SK-N-SH (cell line): ENCODE measurements around the gene CDH4. TPM values are rescaled to one million over a fixed set of nuclear protein-coding genes. Genes with fewer than 3 reads are reported as not detected.

ENCODE experiments used
- CTCF ChIA-PET: fragments of 300-600, 350-600 bp; formaldehyde crosslinking; extraction: SDS; loops from one replicate; lab custom pipeline; 2021; lab: Yijun Ruan, JAX
- POLR2A ChIA-PET: fragments of 350-600 bp; sonication (Branson Sonifier 250); formaldehyde crosslinking; extraction: SDS; loops from one replicate; lab custom pipeline; 2020; ENCODE audit warnings: antibody characterized with exemption, inconsistent platforms; lab: Yijun Ruan, JAX
- DNase-seq: peaks from one replicate; pipeline ENCODE4 v3.0.0; 2012
- H2AFZ ChIP-seq: fragments of 200-600 bp; sonication (generic); 2 replicates; pipeline ENCODE4 v1.8.1; 2016; ENCODE audit warnings: antibody characterized with exemption, mild to moderate bottlenecking, low read depth
- H3F3A ChIP-seq: fragments of 200-600 bp; sonication (generic); replicated peaks from 2 replicates; pipeline ENCODE3; 2016; ENCODE audit warnings: antibody characterized with exemption, mild to moderate bottlenecking; ENCODE audit not compliant: insufficient read depth
- H3K27ac ChIP-seq, 2 experiments: fragments of 200-500 bp in 1 of 2; fragments of 200-600 bp in 1 of 2; sonication (Bioruptor generic) in 1 of 2; sonication (generic), shearing (Covaris generic) in 1 of 2; 2 replicates each; pipeline versions ENCODE4 v1.5.1 to v1.6.1; 2014 to 2016; ENCODE audit warnings: low read depth in 2 of 2, inconsistent platforms in 1 of 2, low read length in 1 of 2, mild to moderate bottlenecking in 1 of 2, mixed read lengths in 1 of 2
- H3K27me3 ChIP-seq: fragments of 200-600 bp; sonication (generic), shearing (Covaris generic); 2 replicates; pipeline ENCODE4 v1.6.1; 2016; ENCODE audit warnings: mixed run types; ENCODE audit not compliant: insufficient read depth
- H3K36me3 ChIP-seq, 2 experiments: fragments of 200-500 bp in 1 of 2; fragments of 200-600 bp in 1 of 2; sonication (Bioruptor generic) in 1 of 2; sonication (generic) in 1 of 2; replicated peaks in 1 of 2; 2 replicates each; pipeline versions ENCODE3 to v1.5.1; 2014 to 2016; ENCODE audit warnings: low read length in 1 of 2, mild to moderate bottlenecking in 1 of 2; ENCODE audit not compliant: insufficient read depth in 2 of 2, control insufficient read depth in 1 of 2
- H3K4me1 ChIP-seq, 2 experiments: fragments of 200-500 bp in 1 of 2; fragments of 200-600 bp in 1 of 2; sonication (Bioruptor generic) in 1 of 2; sonication (generic), shearing (Covaris generic) in 1 of 2; 2 replicates each; pipeline versions ENCODE4 v1.5.1 to v1.6.1; 2014 to 2016; ENCODE audit warnings: low read depth in 1 of 2, low read length in 1 of 2, mixed run types in 1 of 2; ENCODE audit not compliant: insufficient read depth in 2 of 2, control insufficient read depth in 1 of 2
- H3K4me2 ChIP-seq: fragments of 200-600 bp; sonication (generic), shearing (Covaris generic); 2 replicates; pipeline ENCODE4 v1.6.1; 2017; ENCODE audit warnings: mixed run types
- H3K4me3 ChIP-seq, 2 experiments: fragments of 200-500 bp in 1 of 2; fragments of 200-600 bp in 1 of 2; sonication (Bioruptor generic) in 1 of 2; sonication (generic), shearing (Covaris generic) in 1 of 2; 2 replicates each; pipeline versions ENCODE4 v1.5.1 to v1.8.1; 2014 to 2016; ENCODE audit warnings: low read depth in 2 of 2, inconsistent platforms in 1 of 2, low read length in 1 of 2, mild to moderate bottlenecking in 1 of 2, mixed read lengths in 1 of 2, moderate library complexity in 1 of 2
- H3K79me2 ChIP-seq: fragments of 200-600 bp; sonication (generic); 2 replicates; pipeline ENCODE4 v1.8.1; 2017; ENCODE audit warnings: mild to moderate bottlenecking; ENCODE audit not compliant: insufficient read depth
- H3K9ac ChIP-seq: fragments of 200-600 bp; sonication (generic); 2 replicates; pipeline ENCODE4 v1.6.1; 2017; ENCODE audit warnings: mixed run types
- H3K9me2 ChIP-seq: fragments of 200-600 bp; sonication (generic); 2 replicates; pipeline ENCODE4 v1.6.1; 2017; ENCODE audit warnings: mixed run types
- H3K9me3 ChIP-seq: fragments of 200-600 bp; sonication (generic); 2 replicates; pipeline ENCODE4 v1.6.1; 2017; ENCODE audit warnings: mixed run types, mild to moderate bottlenecking, moderate library complexity
- H4K20me1 ChIP-seq: fragments of 200-600 bp; sonication (generic); 2 replicates; pipeline ENCODE4 v1.6.1; 2017; ENCODE audit warnings: mild to moderate bottlenecking, mixed run types; ENCODE audit not compliant: insufficient read depth
- CHD2 ChIP-seq: fragments of 150-350 bp; IDR thresholded peaks from 2 replicates; pipeline ENCODE4 v1.6.1; 2018; ENCODE audit warnings: low read length; ENCODE audit not compliant: partially characterized antibody
- ELF1 ChIP-seq: IDR thresholded peaks from 2 replicates; pipeline ENCODE4 v1.4.0; 2012
- FOSL2 ChIP-seq: IDR thresholded peaks from 2 replicates; pipeline ENCODE4 v1.4.0; 2012; ENCODE audit warnings: low read depth, mild to moderate bottlenecking, moderate library complexity, borderline replicate concordance
- FOXJ3 ChIP-seq: sonication (generic); formaldehyde crosslinking; IDR thresholded peaks from 2 replicates; pipeline ENCODE4 v1.5.1; 2020; ENCODE audit warnings: mild to moderate bottlenecking, missing genetic modification reagents
- JUND ChIP-seq: IDR thresholded peaks from 2 replicates; pipeline ENCODE4 v1.4.0; 2012
- MAX ChIP-seq: IDR thresholded peaks from 2 replicates; pipeline ENCODE4 v1.4.0; 2012; ENCODE audit warnings: low read depth
- MEF2A ChIP-seq: IDR thresholded peaks from 2 replicates; pipeline ENCODE4 v1.4.0; 2012; ENCODE audit warnings: low read depth, borderline replicate concordance
- NFIC ChIP-seq: IDR thresholded peaks from 2 replicates; pipeline ENCODE4 v1.4.0; 2012; ENCODE audit warnings: borderline replicate concordance
- POLR2AphosphoS5 ChIP-seq: IDR thresholded peaks from 2 replicates; pipeline ENCODE4 v1.6.1; 2012; ENCODE audit warnings: low read depth, low read length
- RAD21 ChIP-seq: IDR thresholded peaks from 2 replicates; pipeline ENCODE4 v1.6.1; 2012; ENCODE audit warnings: mild to moderate bottlenecking, low read length
- REST ChIP-seq: IDR thresholded peaks from 2 replicates; pipeline ENCODE4 v1.6.1; 2012; ENCODE audit warnings: mild to moderate bottlenecking, low read depth, low read length, moderate library complexity
- RFX5 ChIP-seq: IDR thresholded peaks from 2 replicates; pipeline ENCODE4 v1.6.1; 2012; ENCODE audit warnings: mild to moderate bottlenecking, improper control_type of control experiment, low read length
- RXRA ChIP-seq: IDR thresholded peaks from 2 replicates; pipeline ENCODE4 v1.4.0; 2012; ENCODE audit warnings: low read depth, mild to moderate bottlenecking, borderline replicate concordance
- SMC3 ChIP-seq: IDR thresholded peaks from 2 replicates; pipeline ENCODE4 v1.6.1; 2012; ENCODE audit warnings: low read depth, low read length, improper control_type of control experiment
- TAF1 ChIP-seq: IDR thresholded peaks from 2 replicates; pipeline ENCODE4 v1.6.1; 2012; ENCODE audit warnings: low read depth, mild to moderate bottlenecking, low read length, moderate library complexity, borderline replicate concordance
- TCF12 ChIP-seq: IDR thresholded peaks from 2 replicates; pipeline ENCODE4 v1.4.0; 2012
- TEAD4 ChIP-seq: IDR thresholded peaks from 2 replicates; pipeline ENCODE4 v1.4.0; 2012; ENCODE audit warnings: mild to moderate bottlenecking, borderline replicate concordance; ENCODE audit not compliant: insufficient read depth
- USF2 ChIP-seq: fragments of 150-350 bp; IDR thresholded peaks from 2 replicates; pipeline ENCODE4 v1.6.1; 2017; ENCODE audit warnings: antibody characterized with exemption, low read length, low read depth, borderline replicate concordance
- YY1 ChIP-seq: IDR thresholded peaks from 2 replicates; pipeline ENCODE4 v1.4.0; 2012; ENCODE audit warnings: low read depth, mild to moderate bottlenecking
- WGBS: methylation state at CpG from one replicate; pipeline ENCODE4 v1.1.6; 2017; ENCODE audit warnings: low lambda C conversion rate; 5-methylcytosine and 5-hydroxymethylcytosine counted together
- polyA plus RNA-seq, 3 experiments: library from polyadenylated mRNA; depleted of rRNA; stranded (reverse); fragments of >200 nt; gene quantifications; 2 replicates each; pipeline ENCODE4 v1.2.3, GENCODE V29; 2012

The CDH4 gene
- polyA plus RNA-seq, 1 of the 3 experiments (the other 2 are of a cell fraction) = not detected

- Histone ChIP-seq H2AFZ (no peak overlapping the region), H3K9me2 (no peaks in the 10 kb centered on the region), H3K36me3 (no peaks in the 10 kb centered on the region), H3K4me3 (no peak overlapping the region), H3K4me2 (no peak overlapping the region), H3K27me3 (no peaks in the 10 kb centered on the region), H3F3A (no peaks in the 10 kb centered on the region), H3K4me1 (no peaks in the 10 kb centered on the region), H3K27ac (no peak overlapping the region), H3K9me3 (no peaks in the 10 kb centered on the region), H3K79me2 (no peaks in the 10 kb centered on the region), H4K20me1 (no peaks in the 10 kb centered on the region), H3K9ac (no peak overlapping the region)
- TF ChIP-seq MAX (no peak), TAF1 (no peak), FOSL2 (no peak), FOXJ3 (CRISPR knock-in tag) (no peak), YY1 (no peak), RFX5 (no peak), JUND (no peak), CHD2 (no peak), POLR2AphosphoS5 (no peak), RAD21 (no peak), RXRA (no peak), REST (no peak), ELF1 (no peak), TEAD4 (no peak), MEF2A (no peak)
- CTCF ChIA-PET = no interaction called here
- no peak for DNase-seq
- POLR2A ChIA-PET = no interaction called here
- WGBS = 54% methylated on average over 17 of the region's 17 CpGs
These were observed 77.0 kb downstream of the CDH4 start for GRCh38 chr20:61328911-61329558.

GRCh38 chr20:61330441-61330840 is 78.4 kb downstream of the CDH4 start:
- CTCF ChIA-PET = no interaction called here

More at GRCh38 chr20:61330441-61330840, 78.4 kb downstream of the CDH4 start:
- Histone ChIP-seq H3K79me2 (no peaks in the 10 kb centered on the region), H3K9me2 (no peaks in the 10 kb centered on the region), H2AFZ (no peak overlapping the region), H4K20me1 (no peaks in the 10 kb centered on the region), H3K36me3 (no peaks in the 10 kb centered on the region), H3K27ac (no peak overlapping the region), H3K27me3 (no peaks in the 10 kb centered on the region), H3K4me2 (no peak overlapping the region), H3K4me1 (no peaks in the 10 kb centered on the region), H3K9me3 (no peaks in the 10 kb centered on the region), H3F3A (no peaks in the 10 kb centered on the region), H3K9ac (no peak overlapping the region), H3K4me3 (no peak overlapping the region)
- no peak for DNase-seq
- no peak for TF ChIP-seq USF2
- TF ChIP-seq SMC3 = no peak
- no peak for TF ChIP-seq TCF12
- no peak for TF ChIP-seq FOSL2
- no peak for TF ChIP-seq NFIC
- no peak for TF ChIP-seq MAX
- TF ChIP-seq POLR2AphosphoS5 = no peak
- TF ChIP-seq MEF2A = no peak
- 52% methylated on average over 14 of the region's 14 CpGs for WGBS
- POLR2A ChIA-PET = no interaction called here
